CD14-positive monocyte (primary cell): ENCODE data around the gene WDR62. TPM values are rescaled to one million over a fixed set of nuclear protein-coding genes. Genes with fewer than 3 reads are reported as not detected.
A peak's percentile ranks its signal among the peaks of the same experiment; 100 is the strongest.

Experiments
- DNase-seq, 3 donors: peaks; one replicate each; pipeline ENCODE4 v3.0.0-alpha.2; 2011 to 2022
- H2AFZ ChIP-seq: 2 replicates; pipeline ENCODE4 v1.6.0; 2012; ENCODE audit warnings: mild to moderate bottlenecking, low read depth, low read length, inconsistent platforms; ENCODE audit not compliant: insufficient read depth, poor library complexity, severe bottlenecking
- H3K27ac ChIP-seq, 2 donors: 1 replicate in 1 of 2; 2 replicates in 1 of 2; pipeline ENCODE4 v1.5.1; 2012 to 2013; ENCODE audit warnings: low read length in 2 of 2, control low read depth in 1 of 2, inconsistent platforms in 1 of 2, low read depth in 1 of 2, mild to moderate bottlenecking in 1 of 2
- H3K27me3 ChIP-seq, 2 donors: one replicate each; pipeline versions ENCODE4 v1.6.0 to v1.6.1; 2011 to 2013; ENCODE audit warnings: low read length in 2 of 2; ENCODE audit not compliant: control insufficient read depth in 2 of 2, insufficient read depth in 2 of 2
- H3K36me3 ChIP-seq, 2 donors: replicated peaks in 1 of 2; 1 replicate in 1 of 2; 2 replicates in 1 of 2; pipeline versions ENCODE4 v1.5.1 to v1.6.1; 2012 to 2013; ENCODE audit warnings: low read length in 2 of 2, control low read depth in 1 of 2, inconsistent platforms in 1 of 2, mild to moderate bottlenecking in 1 of 2; ENCODE audit not compliant: insufficient read depth in 2 of 2, control insufficient read depth in 1 of 2
- H3K4me1 ChIP-seq, 2 donors: 1 replicate in 1 of 2; 2 replicates in 1 of 2; pipeline versions ENCODE4 v1.5.1 to v1.6.1; 2012 to 2013; ENCODE audit warnings: low read length in 2 of 2, control low read depth in 1 of 2, inconsistent platforms in 1 of 2, mild to moderate bottlenecking in 1 of 2, moderate library complexity in 1 of 2; ENCODE audit not compliant: insufficient read depth in 2 of 2, control insufficient read depth in 1 of 2
- H3K4me2 ChIP-seq: replicated peaks from 2 replicates; pipeline ENCODE3; 2012; ENCODE audit warnings: low read length, moderate library complexity, mild to moderate bottlenecking; ENCODE audit not compliant: poor library complexity, severe bottlenecking; ENCODE audit errors: extremely low read depth
- H3K4me3 ChIP-seq, 3 experiments: fragments of 200-600 bp in 1 of 3; sonication (generic) in 1 of 3; replicated peaks in 1 of 3; 1 replicate in 2 of 3; 2 replicates in 1 of 3; pipeline ENCODE4 v1.5.1; 2011 to 2013; ENCODE audit warnings: low read length in 3 of 3, mild to moderate bottlenecking in 3 of 3, control low read depth in 2 of 3, low read depth in 2 of 3, inconsistent platforms in 1 of 3, moderate library complexity in 1 of 3
- H3K79me2 ChIP-seq: 2 replicates; pipeline ENCODE4 v1.6.0; 2012; ENCODE audit warnings: mild to moderate bottlenecking, control low read depth, inconsistent platforms, low read length, moderate library complexity; ENCODE audit not compliant: insufficient read depth
- H3K9ac ChIP-seq: 2 replicates; pipeline ENCODE4 v1.6.0; 2017; ENCODE audit warnings: low read length, mild to moderate bottlenecking; ENCODE audit not compliant: insufficient read depth, poor library complexity, severe bottlenecking
- H3K9me3 ChIP-seq, 2 donors: replicated peaks in 1 of 2; 1 replicate in 1 of 2; 2 replicates in 1 of 2; pipeline versions ENCODE4 v1.5.1 to v1.6.1; 2012 to 2013; ENCODE audit warnings: low read length in 2 of 2, control low read depth in 1 of 2; ENCODE audit not compliant: control insufficient read depth in 1 of 2, insufficient read depth in 1 of 2
- H4K20me1 ChIP-seq: 2 replicates; pipeline ENCODE4 v1.6.0; 2012; ENCODE audit warnings: mild to moderate bottlenecking, low read length, control low read depth, moderate library complexity; ENCODE audit not compliant: insufficient read depth
- H3K27ac Mint-ChIP-seq, 7 donors: one replicate each; pipeline ENCODE4 v1.8.0; 2020; ENCODE audit warnings: mild to moderate bottlenecking in 7 of 7, mixed read lengths in 7 of 7, moderate library complexity in 6 of 7, inconsistent platforms in 2 of 7
- H3K27me3 Mint-ChIP-seq, 3 donors: one replicate each; pipeline ENCODE4 v1.8.0; 2021 to 2022; ENCODE audit warnings: low read depth in 3 of 3, mild to moderate bottlenecking in 3 of 3, mixed read lengths in 3 of 3, moderate library complexity in 3 of 3, inconsistent platforms in 1 of 3
- H3K36me3 Mint-ChIP-seq, 2 donors: one replicate each; pipeline ENCODE4 v1.8.0; 2020; ENCODE audit warnings: mixed read lengths in 2 of 2, inconsistent platforms in 1 of 2, mild to moderate bottlenecking in 1 of 2
- H3K4me1 Mint-ChIP-seq: one replicate; pipeline ENCODE4 v1.8.0; 2020; ENCODE audit warnings: mild to moderate bottlenecking, mixed read lengths
- H3K4me3 Mint-ChIP-seq, 2 donors: one replicate each; pipeline ENCODE4 v1.8.0; 2020; ENCODE audit warnings: mild to moderate bottlenecking in 2 of 2, mixed read lengths in 2 of 2, moderate library complexity in 1 of 2
- H3K9me3 Mint-ChIP-seq, 7 donors: one replicate each; pipeline ENCODE4 v1.8.0; 2020 to 2022; ENCODE audit warnings: mixed read lengths in 7 of 7, mild to moderate bottlenecking in 6 of 7, moderate library complexity in 6 of 7, inconsistent platforms in 2 of 7
- CTCF ChIP-seq: fragments of 200-600 bp; IDR thresholded peaks from one replicate; pipeline ENCODE4 v1.8.0; 2022; ENCODE audit warnings: antibody characterized with exemption, mild to moderate bottlenecking
- WGBS: methylation state at CpG from one replicate; pipeline ENCODE4 v1.1.5; 2013; ENCODE audit warnings: missing lambda C conversion rate; ENCODE audit not compliant: insufficient coverage; 5-methylcytosine and 5-hydroxymethylcytosine counted together
- intact Hi-C, 2 donors: fragments of 100-400 bp; cut with micrococcal nuclease; formaldehyde crosslinking; loops; one replicate each; pipeline versions ENCODE4 v1.15.0 to v1.15.1; 2023
- polyA plus RNA-seq, 3 donors: library from polyadenylated mRNA; depleted of rRNA in 1 of 3; unstranded in 2 of 3; stranded (reverse) in 1 of 3; fragments of 300-500 nt in 2 of 3; fragments of >200 nt in 1 of 3; fragmentation: Illumina TruSeq in 2 of 3; gene quantifications; 1 replicate in 2 of 3; 2 replicates in 1 of 3; pipeline ENCODE4 v1.2.3, GENCODE V29; 2012 to 2021

The WDR62 gene
- polyA plus RNA-seq, 3 donors = 0.05 to 0.88 TPM; not detected in 1

- intact Hi-C loops = loop anchor here in 1 of 2 donors (2.0 to 10.0 kb wide), 3 partner anchors 14 to 396 kb away; partner anchors contain the start of genes IGFLR1, LIN37, POLR2I and PSENEN
- Histone ChIP-seq H3K4me2 (peak overlapping the region; percentile 99), H3K27ac (peak overlapping the region; percentile 90 to 98)
Observed at GRCh38 chr19:36141039-36141927, 86.6 kb downstream of the WDR62 start.

More at GRCh38 chr19:36141039-36141927, 86.6 kb downstream of the WDR62 start:
- H3K9me3 ChIP-seq = no peaks in the 10 kb centered on the region
- peaks cover 28 to 42% of the 10 kb centered on the region in 2 donors for H3K4me1 ChIP-seq
- H3K79me2 ChIP-seq = peaks cover 37% of the 10 kb centered on the region
- Mint-ChIP-seq H3K9me3 (peaks cover 0 to 4% (median 0%) of the 10 kb centered on the region in 7 donors), H3K36me3 (peaks cover 41 to 43% of the 10 kb centered on the region in 2 donors), H3K4me3 (peak overlapping the region; percentile 98 to 99), H3K27ac (peak overlapping the region; percentile 85 to 98 (median 93)), H3K4me1 (peaks cover 25% of the 10 kb centered on the region), H3K27me3 (peaks cover 0 to 5% (median 3%) of the 10 kb centered on the region in 3 donors)
- H3K27me3 ChIP-seq = no peaks in the 10 kb centered on the region
- 40% methylated on average over 25 of the region's 42 CpGs for WGBS
- no peak for TF ChIP-seq CTCF
- peak; percentile 74 to 82 (median 81) for DNase-seq
- peaks cover 32 to 43% of the 10 kb centered on the region in 2 donors for H3K36me3 ChIP-seq
- peak overlapping the region; percentile 92 to 100 (median 96) for H3K4me3 ChIP-seq
- peak overlapping the region; percentile 49 for H2AFZ ChIP-seq
- H4K20me1 ChIP-seq = peaks cover 47% of the 10 kb centered on the region
- peak overlapping the region; percentile 94 for H3K9ac ChIP-seq
